NCI-H1694 treated with DMSO at 0.1 percent for 48 hours (cell line): ENCODE measurements around the gene ZNF385B.

ENCODE experiments used
- DNase-seq: peaks from one replicate; lab custom pipeline; 2025; lab: John Stamatoyannopoulos, UW

ZNF385B gene

GRCh38 chr2:179584760-179585159 lies 276.7 kb downstream of the ZNF385B start:
- DNase-seq = no peak

DNA sequence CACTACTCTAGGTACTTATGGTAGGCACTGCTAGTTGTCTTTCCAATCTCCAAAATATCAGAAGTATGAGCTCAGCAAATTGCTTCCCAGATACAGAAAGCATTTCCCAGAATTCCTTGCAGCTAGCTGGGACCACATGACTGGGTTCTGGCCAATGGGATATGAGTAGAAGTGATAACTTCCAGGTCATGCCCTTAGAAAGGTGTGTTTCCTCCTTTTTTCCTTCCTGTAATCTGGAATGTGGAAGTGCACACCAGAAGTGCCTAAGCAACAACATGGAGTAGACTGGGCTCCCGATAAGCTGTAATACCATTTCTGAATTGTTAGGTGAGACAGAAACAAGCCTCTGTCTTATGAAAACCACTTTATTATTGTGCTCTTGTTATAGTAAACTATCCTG lies 279.8 kb downstream of the ZNF385B start:
- DNase-seq = no peak

DNA sequence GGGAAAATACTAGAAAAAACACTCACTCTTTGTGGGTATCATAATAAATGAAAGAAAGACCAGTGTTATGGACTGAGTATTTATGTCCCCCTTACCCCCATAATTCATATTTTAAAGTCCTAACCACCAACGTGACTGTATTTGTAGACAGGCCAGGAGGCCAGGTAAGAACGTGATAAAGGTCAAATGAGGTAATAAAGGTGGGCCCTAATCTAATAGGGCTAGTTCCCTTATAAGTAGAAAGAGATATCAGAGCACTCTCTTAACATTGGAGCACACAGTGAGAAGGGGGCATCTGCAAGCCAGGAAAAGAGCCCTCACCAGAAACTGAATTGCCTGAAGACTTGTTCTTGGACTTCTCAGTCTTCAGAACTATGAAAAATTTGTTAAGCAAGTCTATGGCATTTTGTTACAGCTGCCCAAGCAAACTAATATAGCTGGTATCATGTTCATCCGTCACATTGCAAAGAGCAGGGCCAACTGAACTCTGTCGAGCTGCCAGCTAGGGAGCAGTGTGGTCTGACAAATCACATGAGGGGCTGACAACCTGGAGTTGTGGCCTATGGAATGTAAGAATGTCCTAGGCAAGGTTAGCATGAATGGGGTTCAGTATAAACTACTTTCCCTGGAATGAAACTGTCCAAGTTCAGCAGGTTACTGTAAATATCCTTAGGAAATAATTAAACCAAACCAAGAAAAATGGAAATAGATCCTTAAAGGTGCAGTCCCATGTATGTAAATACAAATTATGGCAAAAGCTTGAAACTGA lies 280.9 kb downstream of the ZNF385B start:
- no peak for DNase-seq

- no peak for DNase-seq
These were observed 281.6 kb downstream of the ZNF385B start for GRCh38 chr2:179579800-179580199.

DNA sequence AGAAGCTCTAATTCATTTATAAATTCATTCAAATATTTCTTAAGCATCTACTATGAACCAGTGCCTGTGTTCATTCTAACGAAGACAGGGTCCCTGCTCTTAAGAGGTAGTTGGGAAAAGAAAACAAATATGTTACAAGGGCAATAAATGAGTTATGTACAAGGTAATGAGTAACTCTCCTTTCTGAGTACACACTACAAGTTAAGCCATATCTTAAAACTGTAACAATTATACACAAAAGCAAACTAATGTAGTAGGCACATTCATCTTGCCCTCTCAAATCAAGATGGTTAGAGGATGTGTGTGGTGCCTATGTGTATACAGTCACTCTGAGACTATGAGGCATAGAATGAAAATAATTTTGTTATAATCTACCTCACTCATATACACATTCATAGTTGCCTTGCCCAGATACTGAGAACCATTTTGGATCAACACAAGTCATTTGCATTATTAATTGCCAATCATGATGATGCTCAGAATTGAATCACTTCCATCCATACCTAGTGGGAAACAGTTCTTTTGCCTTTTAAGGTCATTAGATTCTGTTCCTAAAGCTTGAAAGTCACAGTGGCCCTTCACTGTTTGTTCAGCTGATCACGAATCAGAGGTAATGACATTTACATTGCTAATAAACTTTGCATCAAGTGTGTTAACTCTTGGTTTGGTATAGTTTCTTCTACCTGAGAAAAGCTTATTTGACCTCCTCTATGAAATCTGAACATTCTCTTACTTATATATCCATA lies 283.1 kb downstream of the ZNF385B start:
- no peak for DNase-seq

DNA sequence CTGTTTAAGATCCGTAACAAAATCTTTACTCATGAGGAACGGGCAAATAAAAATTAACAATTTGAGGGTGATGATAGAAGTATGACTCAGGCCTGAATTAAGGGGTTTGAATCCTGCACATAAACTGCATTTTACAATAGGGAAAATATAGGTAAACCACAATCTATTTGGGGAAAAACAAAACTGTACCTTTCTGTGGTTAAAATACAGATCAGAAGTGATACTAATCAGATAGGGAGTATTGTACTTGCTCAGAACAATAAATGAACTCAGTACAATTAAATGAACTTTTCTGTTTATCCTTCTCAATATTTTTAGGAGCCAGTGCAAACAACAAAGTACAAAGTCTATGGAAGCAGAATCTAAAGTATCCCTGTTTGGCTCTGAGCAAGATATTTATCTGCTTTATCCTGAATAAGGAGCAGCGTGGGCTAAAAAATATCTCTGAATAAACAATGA lies 287.3 kb downstream of the ZNF385B start:
- no peak for DNase-seq

DNA sequence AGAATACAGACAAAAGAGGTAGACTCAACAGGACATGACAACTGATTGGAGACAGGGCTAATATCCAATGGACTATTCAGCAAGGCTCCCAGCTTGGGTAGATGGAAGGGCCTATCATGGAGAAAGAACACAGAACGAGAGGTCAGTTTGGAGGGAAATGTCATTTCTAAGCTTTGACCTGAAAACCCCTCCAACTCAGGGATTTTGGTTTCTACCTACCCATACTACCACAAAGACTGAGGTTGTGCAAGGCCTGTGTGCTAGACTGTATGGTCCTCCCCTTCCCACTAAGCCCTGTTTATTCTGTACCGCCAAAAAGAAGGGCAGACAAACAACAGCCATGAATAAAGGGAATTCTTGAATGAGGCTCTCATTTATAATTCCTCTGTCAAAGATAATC lies 288.9 kb downstream of the ZNF385B start:
- no peak for DNase-seq

DNA sequence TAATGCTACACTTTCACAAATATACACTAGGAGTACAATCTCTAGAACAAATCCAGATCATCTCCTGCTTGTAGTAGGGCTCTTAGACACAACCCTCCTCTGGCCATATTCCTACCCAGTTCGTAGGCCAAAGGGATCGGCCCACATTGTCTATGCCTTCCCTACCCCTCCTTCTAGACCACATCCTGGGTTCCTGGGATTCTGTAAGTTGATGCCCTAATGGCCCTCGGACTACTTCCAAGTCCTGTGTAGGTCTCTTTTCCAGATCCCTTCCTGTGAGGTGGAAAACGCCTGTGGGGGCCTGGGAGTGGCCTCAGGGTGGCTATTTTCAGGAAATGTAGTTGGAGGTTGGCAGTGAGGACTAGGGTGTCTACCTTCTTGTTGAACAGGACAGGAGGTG lies 289.7 kb downstream of the ZNF385B start:
- no peak for DNase-seq

DNA sequence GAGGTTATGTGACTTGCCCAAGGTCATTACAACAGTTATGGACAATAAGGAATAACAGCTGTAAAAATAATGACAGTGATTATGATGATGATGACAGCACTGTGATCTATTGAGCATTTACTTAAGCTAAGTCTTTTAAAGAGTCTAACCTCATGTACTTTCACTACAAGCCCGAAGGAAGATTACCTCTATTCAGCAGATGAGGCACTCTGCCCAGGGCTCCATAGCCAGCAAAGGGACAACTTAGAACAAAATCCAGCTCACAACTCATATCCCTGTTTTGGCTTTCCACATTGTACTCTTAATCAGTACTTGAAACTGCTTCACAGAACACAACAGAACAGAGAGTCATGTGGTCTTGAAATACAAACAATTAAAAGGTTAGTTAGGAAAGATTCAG lies 290.2 kb downstream of the ZNF385B start:
- no peak for DNase-seq

DNA sequence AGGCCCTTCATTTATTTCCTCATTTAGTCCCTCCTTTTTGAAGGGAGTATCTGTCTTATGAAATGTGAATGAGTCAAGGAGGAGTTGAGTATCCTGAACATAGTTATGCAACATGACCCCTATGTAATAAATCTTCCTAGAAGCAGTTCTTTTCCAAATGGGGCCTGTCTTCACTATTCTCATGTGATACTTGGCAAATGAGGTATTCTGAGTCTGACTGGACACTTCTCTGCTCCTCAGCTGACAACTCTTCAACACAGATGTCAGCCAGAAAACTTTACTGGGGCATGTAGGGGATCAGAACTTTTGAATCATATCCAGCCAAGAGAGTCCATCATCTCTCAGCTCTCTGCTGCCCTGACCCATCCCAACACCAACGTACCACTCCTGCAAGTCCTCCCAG lies 291.6 kb downstream of the ZNF385B start:
- no peak for DNase-seq

- DNase-seq = no peak
These were observed 295.6 kb downstream of the ZNF385B start for GRCh38 chr2:179565807-179566206.

- no peak for DNase-seq
These were observed 299.0 kb downstream of the ZNF385B start for GRCh38 chr2:179562330-179562885.

DNA sequence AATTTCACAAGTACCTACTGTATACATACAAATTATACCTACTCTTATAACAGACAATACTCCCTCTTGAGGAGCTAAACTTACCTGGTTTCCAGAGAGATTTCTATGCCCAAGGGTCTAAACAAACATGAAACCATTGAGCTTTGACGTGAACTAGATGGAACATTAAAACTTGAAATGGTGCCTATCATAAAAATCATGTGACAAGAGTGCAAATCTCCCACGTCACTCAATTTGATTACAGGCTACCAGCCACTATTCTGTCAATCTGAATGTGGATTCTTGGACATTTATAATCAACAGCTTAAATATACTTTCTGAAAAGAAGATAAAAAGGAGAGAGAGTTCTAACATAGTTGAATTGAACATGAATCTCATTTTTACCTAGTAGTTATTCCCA lies 299.7 kb downstream of the ZNF385B start:
- no peak for DNase-seq

DNA sequence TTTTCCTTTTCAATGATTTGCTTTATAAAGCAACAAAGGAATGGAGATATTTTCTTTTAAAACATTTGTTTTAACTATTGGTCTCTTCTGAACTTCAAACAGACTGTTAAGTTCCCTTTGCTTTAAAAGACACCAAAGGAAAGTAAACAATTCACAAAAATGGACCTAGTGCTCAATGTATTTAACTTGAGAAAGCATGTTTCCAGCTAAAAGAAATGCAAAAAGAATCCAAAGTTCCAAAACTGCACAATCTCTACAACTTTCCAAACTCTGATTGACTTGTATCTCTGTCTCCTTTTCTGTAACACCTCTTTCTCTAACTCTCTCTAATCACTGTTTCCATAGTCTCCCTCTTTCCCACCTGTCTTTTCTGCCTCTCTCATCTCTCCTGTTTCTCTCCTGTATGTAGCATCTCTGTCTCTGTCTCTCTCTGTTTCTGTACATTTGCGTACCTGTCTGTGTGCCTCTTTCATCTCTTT lies 301.1 kb downstream of the ZNF385B start:
- no peak for DNase-seq

- no peak for DNase-seq
These were observed 302.2 kb downstream of the ZNF385B start for GRCh38 chr2:179559108-179559806.

GRCh38 chr2:179558010-179558934 lies 303.1 kb downstream of the ZNF385B start:
- DNase-seq = no peak

DNA sequence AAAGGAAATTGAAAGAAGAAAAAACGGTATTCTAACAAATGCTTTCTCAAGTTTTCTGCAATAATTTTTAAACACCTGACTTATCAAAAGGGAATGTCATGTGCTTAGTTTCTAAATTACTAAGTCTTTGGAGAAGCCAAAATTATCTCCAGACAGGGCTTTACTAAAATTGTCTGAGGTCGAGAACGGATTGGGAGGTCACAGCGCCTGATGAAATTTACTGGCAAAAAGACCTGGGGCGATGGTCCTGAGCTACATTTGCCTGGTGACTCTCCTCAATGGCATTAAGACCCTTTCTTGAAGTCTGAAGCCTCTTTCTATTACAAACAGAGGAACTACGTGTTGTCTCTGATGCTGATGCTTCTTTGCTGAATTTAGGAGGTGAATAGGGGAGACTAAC lies 305.0 kb downstream of the ZNF385B start:
- DNase-seq = no peak

DNA sequence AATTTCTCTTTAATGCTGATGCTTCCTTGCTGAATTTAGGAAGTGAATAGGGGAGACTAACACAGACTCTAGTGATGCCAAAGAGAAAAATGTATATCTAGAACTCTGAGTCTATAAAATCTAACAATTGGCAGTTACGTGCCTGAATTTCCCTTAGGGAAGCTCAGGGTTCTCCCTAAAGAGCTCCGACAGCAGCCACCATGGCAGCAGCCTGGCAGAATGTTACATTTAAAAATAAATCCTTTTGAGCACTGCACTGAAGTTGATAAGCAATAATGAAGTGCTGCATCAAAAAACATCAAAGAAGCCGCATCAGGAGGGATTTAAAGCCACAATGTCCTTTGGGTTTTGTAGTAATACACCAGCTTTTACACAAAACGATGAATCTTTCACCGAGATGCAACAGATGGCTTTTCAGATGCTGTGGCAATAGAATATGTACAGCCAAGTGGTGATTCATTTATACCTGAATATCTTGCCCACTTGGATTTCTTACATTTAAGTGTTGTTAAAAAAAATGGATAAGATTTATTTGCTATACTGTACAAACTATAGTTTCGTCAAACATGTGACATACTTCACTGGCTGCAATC lies 305.6 kb downstream of the ZNF385B start:
- DNase-seq = no peak

DNA sequence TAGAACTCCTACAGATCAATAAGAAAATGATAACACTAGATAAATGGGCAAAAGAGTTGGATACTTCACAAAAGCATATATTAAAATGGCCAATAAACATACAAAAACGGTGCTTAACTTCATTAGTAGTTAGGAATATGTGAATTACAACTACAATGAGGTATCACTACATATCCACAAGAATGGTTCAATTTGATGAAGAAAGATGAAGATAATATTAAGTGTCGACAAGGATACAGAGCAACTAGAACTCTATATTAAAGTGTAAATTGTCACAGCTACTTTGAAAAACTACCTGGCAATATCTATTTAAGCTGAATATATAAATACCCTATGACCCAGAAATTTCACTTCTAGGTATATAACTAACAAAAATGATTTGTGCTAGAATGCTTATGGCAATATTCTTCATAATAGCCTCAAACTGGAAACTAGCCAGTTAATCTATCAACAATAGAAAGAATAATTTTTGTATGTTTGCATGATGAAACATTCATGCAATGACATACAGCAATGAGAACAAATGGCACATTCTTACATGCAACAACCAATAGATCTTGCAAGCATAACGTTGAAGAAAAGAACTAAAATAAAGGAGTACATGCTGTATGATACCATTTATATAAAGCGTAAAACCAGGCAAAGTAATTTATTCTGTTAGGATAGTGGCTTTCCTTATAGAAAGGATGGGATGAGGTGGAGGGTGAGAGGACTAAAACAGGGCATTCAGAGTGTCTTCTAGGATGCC lies 306.6 kb downstream of the ZNF385B start:
- DNase-seq = no peak

GRCh38 chr2:179553382-179553781 lies 308.0 kb downstream of the ZNF385B start:
- DNase-seq = no peak
